Neural progenitor cell (in vitro differentiated cells): Measurements from ENCODE around the gene ARHGAP28. TPM values are rescaled to one million over a fixed set of nuclear protein-coding genes. Genes with fewer than 3 reads are reported as not detected.
A peak's percentile ranks its signal among the peaks of the same experiment; 100 is the strongest.

Experiments
- DNase-seq: peaks from one replicate; pipeline ENCODE4 v3.0.0-alpha.2; 2016; ENCODE audit warnings: low spot score
- H2AFZ ChIP-seq: fragments of 200-600 bp; sonication (generic); replicated peaks from 2 replicates; pipeline ENCODE4 v1.6.1; 2016; ENCODE audit warnings: antibody characterized with exemption
- H3F3A ChIP-seq: fragments of 200-600 bp; sonication (generic); 2 replicates; pipeline ENCODE4 v1.6.1; 2016; ENCODE audit warnings: antibody characterized with exemption, low read depth
- H3K27ac ChIP-seq: fragments of 200-600 bp; sonication (generic); 2 replicates; pipeline ENCODE4 v1.5.1; 2016; ENCODE audit warnings: mild to moderate bottlenecking
- H3K27me3 ChIP-seq: fragments of 200-600 bp; sonication (generic); 2 replicates; pipeline ENCODE4 v1.6.1; 2016; ENCODE audit warnings: mild to moderate bottlenecking, moderate library complexity
- H3K36me3 ChIP-seq: fragments of 200-600 bp; sonication (generic); 2 replicates; pipeline ENCODE4 v1.5.1; 2016
- H3K4me1 ChIP-seq: fragments of 200-600 bp; sonication (generic); 2 replicates; pipeline ENCODE4 v1.6.1; 2016; ENCODE audit warnings: mixed run types
- H3K4me2 ChIP-seq: fragments of 200-600 bp; sonication (generic); 2 replicates; pipeline ENCODE4 v1.6.1; 2016
- H3K4me3 ChIP-seq: fragments of 200-600 bp; sonication (generic); 2 replicates; pipeline ENCODE4 v1.5.1; 2016
- H3K79me2 ChIP-seq: fragments of 200-600 bp; sonication (generic); 2 replicates; pipeline ENCODE4 v1.6.1; 2016; ENCODE audit warnings: low read depth
- H3K9ac ChIP-seq: fragments of 200-600 bp; sonication (generic); 2 replicates; pipeline ENCODE4 v1.6.1; 2016
- H3K9me3 ChIP-seq: fragments of 200-600 bp; sonication (generic); 2 replicates; pipeline ENCODE4 v1.5.1; 2016; ENCODE audit warnings: low read depth
- H4K20me1 ChIP-seq: fragments of 200-600 bp; sonication (generic); 2 replicates; pipeline ENCODE4 v1.6.1; 2016; ENCODE audit warnings: low read depth
- H3K27ac Mint-ChIP-seq: 3 replicates; pipeline ENCODE4 v1.8.0; 2021; ENCODE audit warnings: mixed read lengths
- H3K27me3 Mint-ChIP-seq: 2 replicates; pipeline ENCODE4 v1.8.0; 2022; ENCODE audit warnings: low read depth, mild to moderate bottlenecking, inconsistent platforms, moderate library complexity, mixed read lengths; ENCODE audit not compliant: insufficient read depth
- H3K36me3 Mint-ChIP-seq: 3 replicates; pipeline ENCODE4 v1.8.0; 2021; ENCODE audit warnings: mixed read lengths
- H3K4me1 Mint-ChIP-seq: 3 replicates; pipeline ENCODE4 v1.8.0; 2021; ENCODE audit warnings: mixed read lengths
- H3K4me3 Mint-ChIP-seq: 3 replicates; pipeline ENCODE4 v1.8.0; 2021; ENCODE audit warnings: mild to moderate bottlenecking, moderate library complexity, mixed read lengths
- H3K9me3 Mint-ChIP-seq: 3 replicates; pipeline ENCODE4 v1.8.0; 2020; ENCODE audit warnings: mixed read lengths
- CTCF ChIP-seq: fragments of 200-600 bp; sonication (generic); IDR thresholded peaks from 2 replicates; pipeline ENCODE4 v1.5.1; 2017; ENCODE audit warnings: antibody characterized with exemption, mild to moderate bottlenecking
- EZH2 ChIP-seq: fragments of 200-600 bp; sonication (generic); IDR thresholded peaks from 2 replicates; pipeline ENCODE4 v1.6.1; 2017; ENCODE audit warnings: antibody characterized with exemption, mild to moderate bottlenecking, moderate library complexity
- EZH2phosphoT487 ChIP-seq: fragments of 200-600 bp; sonication (generic); IDR thresholded peaks from 2 replicates; pipeline ENCODE4 v1.6.1; 2017; ENCODE audit warnings: antibody characterized with exemption
- total RNA-seq: library from RNA; depleted of rRNA; stranded (reverse); fragments of >200 nt; gene quantifications from 2 replicates; pipeline ENCODE4 v1.2.3, GENCODE V29; 2015; ENCODE audit warnings: low replicate concordance

The ARHGAP28 gene
- total RNA-seq, 1 donor from 2014 or later: 25.7 TPM

GRCh38 chr18:6917072-6917471, 187.6 kb downstream of the ARHGAP28 start:
- Histone ChIP-seq H3K27me3 (no peaks in the 10 kb centered on the region), H2AFZ (no peak overlapping the region), H3K27ac (no peak overlapping the region), H3K36me3 (no peaks in the 10 kb centered on the region), H3K4me2 (no peak overlapping the region), H3K79me2 (no peaks in the 10 kb centered on the region), H3K4me3 (no peak overlapping the region), H4K20me1 (no peaks in the 10 kb centered on the region), H3K4me1 (peaks cover 3% of the 10 kb centered on the region), H3F3A (no peaks in the 10 kb centered on the region), H3K9me3 (no peaks in the 10 kb centered on the region), H3K9ac (no peak overlapping the region)
- Mint-ChIP-seq H3K9me3 (no peaks in the 10 kb centered on the region), H3K27me3 (peaks cover 2% of the 10 kb centered on the region), H3K4me1 (peaks cover 3% of the 10 kb centered on the region), H3K27ac (no peak overlapping the region), H3K36me3 (peaks cover 7% of the 10 kb centered on the region), H3K4me3 (no peak overlapping the region)
- DNase-seq: no peak
- no peak for TF ChIP-seq CTCF
- no peak for TF ChIP-seq EZH2

- Histone ChIP-seq H3K9ac (no peak overlapping the region), H3K4me2 (no peak overlapping the region), H3K36me3 (no peaks in the 10 kb centered on the region), H4K20me1 (no peaks in the 10 kb centered on the region), H3K4me3 (no peak overlapping the region), H3K79me2 (no peaks in the 10 kb centered on the region), H3K9me3 (no peaks in the 10 kb centered on the region), H3K27me3 (no peaks in the 10 kb centered on the region), H3K4me1 (peaks cover 8% of the 10 kb centered on the region), H3F3A (no peaks in the 10 kb centered on the region), H3K27ac (no peak overlapping the region), H2AFZ (no peak overlapping the region)
- H3K27me3 Mint-ChIP-seq: peaks cover 2% of the 10 kb centered on the region
- peak overlapping the region; percentile 3 for H3K4me3 Mint-ChIP-seq
- TF ChIP-seq EZH2phosphoT487 (no peak), CTCF (peak; percentile 91)
- H3K36me3 Mint-ChIP-seq: peaks cover 10% of the 10 kb centered on the region
- DNase-seq: peak; percentile 75
- H3K4me1 Mint-ChIP-seq: peaks cover 9% of the 10 kb centered on the region
- H3K9me3 Mint-ChIP-seq: peaks cover 4% of the 10 kb centered on the region
- H3K27ac Mint-ChIP-seq: peak overlapping the region; percentile 87
Measured at GRCh38 chr18:6920099-6920955, 190.8 kb downstream of the ARHGAP28 start.

GRCh38 chr18:6921571-6921970, 192.1 kb downstream of the ARHGAP28 start:
- Mint-ChIP-seq H3K36me3 (peaks cover 6% of the 10 kb centered on the region), H3K27me3 (peaks cover 2% of the 10 kb centered on the region), H3K9me3 (peaks cover 4% of the 10 kb centered on the region), H3K27ac (no peak overlapping the region), H3K4me3 (no peak overlapping the region), H3K4me1 (peaks cover 13% of the 10 kb centered on the region)
- no peak overlapping the region for H3K4me2 ChIP-seq
- no peaks in the 10 kb centered on the region for H3F3A ChIP-seq
- no peak for DNase-seq
- H3K27me3 ChIP-seq: no peaks in the 10 kb centered on the region
- H3K9ac ChIP-seq: no peak overlapping the region
- H3K9me3 ChIP-seq: no peaks in the 10 kb centered on the region
- H3K4me3 ChIP-seq: no peak overlapping the region
- no peaks in the 10 kb centered on the region for H3K36me3 ChIP-seq
- no peaks in the 10 kb centered on the region for H4K20me1 ChIP-seq
- peaks cover 14% of the 10 kb centered on the region for H3K4me1 ChIP-seq
- TF ChIP-seq CTCF: no peak
- no peak for TF ChIP-seq EZH2
- no peak for TF ChIP-seq EZH2phosphoT487
- H3K79me2 ChIP-seq: no peaks in the 10 kb centered on the region
- no peak overlapping the region for H2AFZ ChIP-seq
- no peak overlapping the region for H3K27ac ChIP-seq
